ENCODE results near the gene KRT86. TPM values are rescaled to one million over a fixed set of nuclear protein-coding genes. Genes with fewer than 3 reads are reported as not detected.

Gene KRT86
- total RNA-seq, 1 donor from 2014 or later: not detected

- Mint-ChIP-seq H3K36me3 (no peaks in the 10 kb centered on the region), H3K4me3 (no peak overlapping the region), H3K27me3 (ENCODE audit: insufficient read depth, low read depth) (peaks cover 31% of the 10 kb centered on the region), H3K4me1 (peaks cover 47% of the 10 kb centered on the region), H3K27ac (no peak overlapping the region), H3K9me3 (no peaks in the 10 kb centered on the region)
- Histone ChIP-seq H3K27ac (no peak overlapping the region), H3K27me3 (peaks cover 42% of the 10 kb centered on the region), H3F3A (ENCODE audit: low read depth) (peaks cover 6% of the 10 kb centered on the region), H3K9me3 (ENCODE audit: low read depth) (no peaks in the 10 kb centered on the region), H2AFZ (replicated peaks) (no peak overlapping the region), H3K4me3 (no peak overlapping the region), H3K79me2 (ENCODE audit: low read depth) (no peaks in the 10 kb centered on the region), H3K4me2 (no peak overlapping the region), H3K36me3 (no peaks in the 10 kb centered on the region), H3K9ac (no peak overlapping the region), H4K20me1 (ENCODE audit: low read depth) (no peaks in the 10 kb centered on the region), H3K4me1 (peaks cover 12% of the 10 kb centered on the region)
- TF ChIP-seq CTCF (IDR thresholded peaks at IDR 0.05) (no peak), EZH2phosphoT487 (IDR thresholded peaks at IDR 0.05) (no peak), EZH2 (IDR thresholded peaks at IDR 0.05) (no peak)
- no peak for DNase-seq (ENCODE audit: low spot score)
Observed at GRCh38 chr12:52236386-52237050, 37.9 kb upstream of the KRT86 start.

GRCh38 chr12:52238207-52238840, 36.1 kb upstream of the KRT86 start:
- H3K9ac ChIP-seq: no peak overlapping the region
- H3K36me3 ChIP-seq: no peaks in the 10 kb centered on the region
- TF ChIP-seq CTCF (IDR thresholded peaks at IDR 0.05): no peak
- no peak for TF ChIP-seq EZH2phosphoT487 (IDR thresholded peaks at IDR 0.05)
- TF ChIP-seq EZH2 (IDR thresholded peaks at IDR 0.05): no peak
- H3K4me3 ChIP-seq: no peak overlapping the region
- H3K4me2 ChIP-seq: no peak overlapping the region
- H2AFZ ChIP-seq (replicated peaks): no peak overlapping the region
- Mint-ChIP-seq H3K27me3 (ENCODE audit: insufficient read depth, low read depth) (peaks cover 22% of the 10 kb centered on the region), H3K9me3 (no peaks in the 10 kb centered on the region), H3K4me3 (no peak overlapping the region), H3K4me1 (peaks cover 36% of the 10 kb centered on the region), H3K36me3 (no peaks in the 10 kb centered on the region), H3K27ac (peak overlapping the region; percentile 22)
- peaks cover 24% of the 10 kb centered on the region for H3K27me3 ChIP-seq
- H3F3A ChIP-seq (ENCODE audit: low read depth): peaks cover 5% of the 10 kb centered on the region
- H4K20me1 ChIP-seq (ENCODE audit: low read depth): no peaks in the 10 kb centered on the region
- DNase-seq (ENCODE audit: low spot score): no peak
- H3K27ac ChIP-seq: no peak overlapping the region
- no peaks in the 10 kb centered on the region for H3K9me3 ChIP-seq (ENCODE audit: low read depth)
- peaks cover 4% of the 10 kb centered on the region for H3K4me1 ChIP-seq
- no peaks in the 10 kb centered on the region for H3K79me2 ChIP-seq (ENCODE audit: low read depth)

GRCh38 chr12:52238916-52239646, 35.4 kb upstream of the KRT86 start:
- Histone ChIP-seq H3K9ac (no peak overlapping the region), H3K27me3 (peaks cover 16% of the 10 kb centered on the region), H3K4me3 (no peak overlapping the region), H2AFZ (replicated peaks) (no peak overlapping the region), H3K27ac (no peak overlapping the region), H3K4me1 (no peaks in the 10 kb centered on the region), H3K9me3 (ENCODE audit: low read depth) (no peaks in the 10 kb centered on the region), H4K20me1 (ENCODE audit: low read depth) (no peaks in the 10 kb centered on the region), H3K36me3 (no peaks in the 10 kb centered on the region), H3K79me2 (ENCODE audit: low read depth) (no peaks in the 10 kb centered on the region), H3K4me2 (no peak overlapping the region), H3F3A (ENCODE audit: low read depth) (no peaks in the 10 kb centered on the region)
- peaks cover 39% of the 10 kb centered on the region for H3K4me1 Mint-ChIP-seq
- no peaks in the 10 kb centered on the region for H3K36me3 Mint-ChIP-seq
- H3K9me3 Mint-ChIP-seq: no peaks in the 10 kb centered on the region
- peaks cover 18% of the 10 kb centered on the region for H3K27me3 Mint-ChIP-seq (ENCODE audit: insufficient read depth, low read depth)
- H3K27ac Mint-ChIP-seq: peak overlapping the region; percentile 46
- no peak for TF ChIP-seq EZH2phosphoT487 (IDR thresholded peaks at IDR 0.05)
- TF ChIP-seq CTCF (IDR thresholded peaks at IDR 0.05): no peak
- TF ChIP-seq EZH2 (IDR thresholded peaks at IDR 0.05): no peak
- no peak for DNase-seq (ENCODE audit: low spot score)
- no peak overlapping the region for H3K4me3 Mint-ChIP-seq
